ENCODE data around the gene TGFBR3L.

The TGFBR3L gene

GRCh38 chr19:7873304-7874075 is 41.1 kb upstream of the TGFBR3L start:
- DNase-seq (ENCODE audit: low read depth), result no peak
- no peak overlapping the region for H3K4me3 ChIP-seq (ENCODE audit: control insufficient read depth, low read depth, low read length)
- TF ChIP-seq CTCF (conservative IDR thresholded peaks at IDR 0.05; ENCODE audit: control insufficient read depth, insufficient read depth, low read depth, low read length), result no peak

- H3K4me3 ChIP-seq (ENCODE audit: control insufficient read depth, low read depth, low read length), result no peak within 1 kb of the TSS
- no peak for TF ChIP-seq CTCF (conservative IDR thresholded peaks at IDR 0.05; ENCODE audit: control insufficient read depth, insufficient read depth, low read depth, low read length)
- no peak for DNase-seq (ENCODE audit: low read depth)
Measured at GRCh38 chr19:7874076-7874896, 40.3 kb upstream of the TGFBR3L start, which contains the start of gene PRR36. Gene PRR36, minus strand, starts transcription at chr19:7874390. Its CDS starts 701 bp downstream, at chr19:7873689.

DNA sequence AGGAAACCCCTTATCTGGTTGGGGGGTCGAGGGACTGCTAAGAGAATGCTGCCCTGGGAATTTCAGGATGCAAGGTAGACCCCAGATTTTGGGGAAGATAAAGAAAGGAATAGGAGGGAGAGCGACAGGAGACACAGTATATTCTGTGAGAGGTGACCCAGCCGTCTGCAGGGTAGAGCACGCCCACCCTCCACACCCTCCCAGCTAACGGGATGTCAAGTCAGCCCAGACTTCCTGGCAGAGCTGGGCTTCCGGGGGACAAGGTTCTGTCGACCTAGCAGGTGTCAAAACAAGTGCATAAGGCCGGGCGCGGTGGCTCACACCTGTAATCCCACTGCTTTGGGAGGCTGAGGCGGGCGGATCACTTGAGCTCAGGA is 39.7 kb upstream of the TGFBR3L start:
- no peak for TF ChIP-seq CTCF (conservative IDR thresholded peaks at IDR 0.05; ENCODE audit: control insufficient read depth, insufficient read depth, low read depth, low read length)
- DNase-seq (ENCODE audit: low read depth), result no peak
- no peak overlapping the region for H3K4me3 ChIP-seq (ENCODE audit: control insufficient read depth, low read depth, low read length)

- TF ChIP-seq CTCF (conservative IDR thresholded peaks at IDR 0.05; ENCODE audit: control insufficient read depth, insufficient read depth, low read depth, low read length), result no peak
- DNase-seq (ENCODE audit: low read depth), result no peak
- H3K4me3 ChIP-seq (ENCODE audit: control insufficient read depth, low read depth, low read length), result no peak overlapping the region
Measured at GRCh38 chr19:7877249-7877836, 37.3 kb upstream of the TGFBR3L start.

- no peak for DNase-seq (ENCODE audit: low read depth)
- no peak for TF ChIP-seq CTCF (conservative IDR thresholded peaks at IDR 0.05; ENCODE audit: control insufficient read depth, insufficient read depth, low read depth, low read length)
- no peak overlapping the region for H3K4me3 ChIP-seq (ENCODE audit: control insufficient read depth, low read depth, low read length)
Measured at GRCh38 chr19:7879111-7879807, 35.4 kb upstream of the TGFBR3L start.

DNA sequence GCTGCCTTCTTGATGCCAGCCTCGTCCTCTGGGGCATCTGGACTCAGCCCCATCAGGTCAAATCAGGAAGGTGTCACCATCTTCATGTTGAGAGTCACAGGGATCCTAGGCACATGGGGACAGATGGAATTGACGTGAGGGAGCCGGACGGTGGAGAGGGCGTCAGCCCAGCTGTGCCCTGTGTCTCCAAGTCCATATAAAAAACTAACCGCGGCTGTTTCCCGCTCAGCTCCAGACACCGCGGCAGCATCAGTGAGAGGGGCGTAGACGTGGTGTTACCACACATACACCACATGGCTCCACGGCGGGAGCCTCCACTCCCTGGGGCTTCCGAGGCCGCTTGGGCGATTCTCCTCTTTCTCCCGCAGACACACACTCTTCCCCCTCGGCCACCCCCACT is 34.8 kb upstream of the TGFBR3L start:
- no peak for TF ChIP-seq CTCF (conservative IDR thresholded peaks at IDR 0.05; ENCODE audit: control insufficient read depth, insufficient read depth, low read depth, low read length)
- DNase-seq (ENCODE audit: low read depth), result no peak
- no peak overlapping the region for H3K4me3 ChIP-seq (ENCODE audit: control insufficient read depth, low read depth, low read length)
